ENCODE measurements around the gene MYH11.
"Not testable (repeated sequence)": the region's sequence is repeated elsewhere in the genome, so short reads cannot be mapped to it uniquely, and the experiment has no call there.

DNA sequence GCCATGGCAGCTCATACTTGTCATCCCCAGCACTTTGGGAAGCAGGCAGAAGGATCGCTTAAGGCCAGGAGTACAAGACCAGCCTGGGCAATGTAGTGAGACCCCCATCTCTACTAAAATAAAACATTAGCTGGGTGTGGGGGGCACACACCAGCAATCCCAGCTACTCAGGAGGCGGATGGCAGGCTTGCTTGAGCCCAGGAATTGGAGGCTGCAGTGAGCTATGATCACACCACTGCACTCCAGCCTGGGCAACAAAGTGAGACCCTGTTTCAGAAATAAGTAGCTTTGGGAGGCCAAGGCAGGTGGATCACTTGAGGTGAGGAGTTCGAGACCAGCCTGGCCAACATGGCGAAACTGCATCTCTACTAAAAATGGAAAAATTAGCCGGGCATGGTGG lies 129.1 kb downstream of the MYH11 start:
- TF ChIP-seq, protein P1, sequence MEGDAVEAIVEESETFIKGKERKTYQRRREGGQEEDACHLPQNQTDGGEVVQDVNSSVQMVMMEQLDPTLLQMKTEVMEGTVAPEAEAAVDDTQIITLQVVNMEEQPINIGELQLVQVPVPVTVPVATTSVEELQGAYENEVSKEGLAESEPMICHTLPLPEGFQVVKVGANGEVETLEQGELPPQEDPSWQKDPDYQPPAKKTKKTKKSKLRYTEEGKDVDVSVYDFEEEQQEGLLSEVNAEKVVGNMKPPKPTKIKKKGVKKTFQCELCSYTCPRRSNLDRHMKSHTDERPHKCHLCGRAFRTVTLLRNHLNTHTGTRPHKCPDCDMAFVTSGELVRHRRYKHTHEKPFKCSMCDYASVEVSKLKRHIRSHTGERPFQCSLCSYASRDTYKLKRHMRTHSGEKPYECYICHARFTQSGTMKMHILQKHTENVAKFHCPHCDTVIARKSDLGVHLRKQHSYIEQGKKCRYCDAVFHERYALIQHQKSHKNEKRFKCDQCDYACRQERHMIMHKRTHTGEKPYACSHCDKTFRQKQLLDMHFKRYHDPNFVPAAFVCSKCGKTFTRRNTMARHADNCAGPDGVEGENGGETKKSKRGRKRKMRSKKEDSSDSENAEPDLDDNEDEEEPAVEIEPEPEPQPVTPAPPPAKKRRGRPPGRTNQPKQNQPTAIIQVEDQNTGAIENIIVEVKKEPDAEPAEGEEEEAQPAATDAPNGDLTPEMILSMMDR (optimal IDR thresholded peaks at IDR 0.05 in 1 of 3, IDR thresholded peaks at IDR 0.05 in 1 of 3, conservative IDR thresholded peaks at IDR 0.05 in 1 of 3; ENCODE audit: extremely low read depth in 1 of 3, insufficient read depth in 2 of 3, low read length in 3 of 3), result not testable (repeated sequence)
- not testable (repeated sequence) for TF ChIP-seq EZH2 (IDR thresholded peaks at IDR 0.05; ENCODE audit: low read length)
